Stimulated activated CD4-positive, alpha-beta T cell treated with anti-CD3 and anti-CD28 coated beads, Interleukin-12 subunit alpha, Interleukin-12 subunit beta, amount 100 ng/mL, for 24 hours (primary cell): ENCODE results near the gene USP48.
"Not testable (repeated sequence)": the region's sequence is repeated elsewhere in the genome, so short reads cannot be mapped to it uniquely, and the experiment has no call there.

Source experiments
- DNase-seq, 2 experiments: peaks; one replicate each; pipeline ENCODE4 v3.0.0-alpha.2; 2020; ENCODE audit warnings: low read depth in 2 of 2

Gene USP48

GRCh38 chr1:21814981-21815582, 32.1 kb upstream of the USP48 start:
- no peak for DNase-seq

GRCh38 chr1:21814241-21814918, 31.4 kb upstream of the USP48 start:
- DNase-seq, result no peak

GRCh38 chr1:21813542-21813941, 30.6 kb upstream of the USP48 start:
- DNase-seq, result no peak

GRCh38 chr1:21811875-21812305, 28.9 kb upstream of the USP48 start, which contains the start of gene LDLRAD2:
LDLRAD2 (plus strand) TSS chr1:21812265; CDS start chr1:21812452, 187 bp downstream.
- DNase-seq, result no peak

- DNase-seq, result no peak
Observed at GRCh38 chr1:21804536-21804935, 21.6 kb upstream of the USP48 start.

GRCh38 chr1:21801100-21801499, 18.2 kb upstream of the USP48 start:
- DNase-seq, result no peak

GRCh38 chr1:21799730-21800129, 16.8 kb upstream of the USP48 start:
- DNase-seq, result no peak

- DNase-seq, result no peak
Observed at GRCh38 chr1:21795075-21795474, 12.1 kb upstream of the USP48 start.

- DNase-seq, result no peak
Observed at GRCh38 chr1:21794656-21795055, 11.7 kb upstream of the USP48 start.

GRCh38 chr1:21793104-21793503, 10.2 kb upstream of the USP48 start:
- DNase-seq, result no peak

GRCh38 chr1:21786640-21787039, 3.7 kb upstream of the USP48 start:
- DNase-seq, result no peak

- DNase-seq, result not testable (repeated sequence)
Observed at GRCh38 chr1:21785764-21786163, 2.8 kb upstream of the USP48 start.

- DNase-seq, result no peak
Observed at GRCh38 chr1:21783679-21784603, 992 bp upstream of the USP48 start.

- peak; percentile 23 to 35 for DNase-seq
Observed at GRCh38 chr1:21782349-21782867, 541 bp downstream of the USP48 start.

- DNase-seq, result no peak
Observed at GRCh38 chr1:21781815-21782348, 1.1 kb downstream of the USP48 start.

- peak; percentile 28 to 42 for DNase-seq
Observed at GRCh38 chr1:21779613-21780521, 3.1 kb downstream of the USP48 start.

GRCh38 chr1:21778405-21778727, 4.6 kb downstream of the USP48 start:
- no peak for DNase-seq

- DNase-seq, result not testable (repeated sequence)
Observed at GRCh38 chr1:21776925-21777324, 6.0 kb downstream of the USP48 start.

GRCh38 chr1:21775985-21776562, 6.9 kb downstream of the USP48 start:
- no peak for DNase-seq

- no peak for DNase-seq
Observed at GRCh38 chr1:21775550-21775914, 7.4 kb downstream of the USP48 start.
